ENCODE measurements around the gene BCL7A.

BCL7A gene

GRCh38 chr12:122059203-122059960 is 37.7 kb downstream of the BCL7A start:
- peaks cover 76% of the 10 kb centered on the region for H3F3A ChIP-seq (ENCODE audit: insufficient read depth)
- no peaks in the 10 kb centered on the region for H3K79me2 ChIP-seq (ENCODE audit: insufficient read depth, low read length)
- no peak overlapping the region for H3K27ac ChIP-seq (ENCODE audit: low read depth, low read length)
- no peaks in the 10 kb centered on the region for H3K9me2 ChIP-seq (replicated peaks; ENCODE audit: insufficient read depth, low read length)
- H3K4me2 ChIP-seq (ENCODE audit: low read depth, low read length, poor library complexity, severe bottlenecking) = no peak overlapping the region
- H3K4me3 ChIP-seq (ENCODE audit: insufficient read depth, low read length, poor library complexity, severe bottlenecking) = no peak overlapping the region
- no peak overlapping the region for H2AFZ ChIP-seq (ENCODE audit: low read depth, low read length, severe bottlenecking)
- no peak overlapping the region for H3K9ac ChIP-seq (ENCODE audit: low read length)
- peaks cover 11% of the 10 kb centered on the region; the same call in 1 of the 2 replicates for H4K20me1 ChIP-seq (ENCODE audit: low read depth, low read length)
- peaks cover 34% of the 10 kb centered on the region for H3K36me3 ChIP-seq (ENCODE audit: low read length)
- TF ChIP-seq EZH2phosphoT487 (conservative IDR thresholded peaks at IDR 0.05; ENCODE audit: low read length) = no peak
- TF ChIP-seq, protein P1, sequence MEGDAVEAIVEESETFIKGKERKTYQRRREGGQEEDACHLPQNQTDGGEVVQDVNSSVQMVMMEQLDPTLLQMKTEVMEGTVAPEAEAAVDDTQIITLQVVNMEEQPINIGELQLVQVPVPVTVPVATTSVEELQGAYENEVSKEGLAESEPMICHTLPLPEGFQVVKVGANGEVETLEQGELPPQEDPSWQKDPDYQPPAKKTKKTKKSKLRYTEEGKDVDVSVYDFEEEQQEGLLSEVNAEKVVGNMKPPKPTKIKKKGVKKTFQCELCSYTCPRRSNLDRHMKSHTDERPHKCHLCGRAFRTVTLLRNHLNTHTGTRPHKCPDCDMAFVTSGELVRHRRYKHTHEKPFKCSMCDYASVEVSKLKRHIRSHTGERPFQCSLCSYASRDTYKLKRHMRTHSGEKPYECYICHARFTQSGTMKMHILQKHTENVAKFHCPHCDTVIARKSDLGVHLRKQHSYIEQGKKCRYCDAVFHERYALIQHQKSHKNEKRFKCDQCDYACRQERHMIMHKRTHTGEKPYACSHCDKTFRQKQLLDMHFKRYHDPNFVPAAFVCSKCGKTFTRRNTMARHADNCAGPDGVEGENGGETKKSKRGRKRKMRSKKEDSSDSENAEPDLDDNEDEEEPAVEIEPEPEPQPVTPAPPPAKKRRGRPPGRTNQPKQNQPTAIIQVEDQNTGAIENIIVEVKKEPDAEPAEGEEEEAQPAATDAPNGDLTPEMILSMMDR (IDR thresholded peaks at IDR 0.05; ENCODE audit: insufficient read depth, low read length, poor library complexity, severe bottlenecking) = no peak
- no peaks in the 10 kb centered on the region for H3K9me3 ChIP-seq (ENCODE audit: insufficient read depth, low read length)
- no peaks in the 10 kb centered on the region for H3K27me3 ChIP-seq (ENCODE audit: low read length)

GRCh38 chr12:122060081-122060501 is 38.4 kb downstream of the BCL7A start:
- H4K20me1 ChIP-seq (ENCODE audit: low read depth, low read length) = peaks cover 11% of the 10 kb centered on the region; the same call in 1 of the 2 replicates
- peaks cover 28% of the 10 kb centered on the region for H3K36me3 ChIP-seq (ENCODE audit: low read length)
- no peak overlapping the region for H3K4me3 ChIP-seq (ENCODE audit: insufficient read depth, low read length, poor library complexity, severe bottlenecking)
- H3K79me2 ChIP-seq (ENCODE audit: insufficient read depth, low read length) = no peaks in the 10 kb centered on the region; the same call in 1 of the 2 replicates
- H3K27ac ChIP-seq (ENCODE audit: low read depth, low read length) = no peak overlapping the region
- H3K9me3 ChIP-seq (ENCODE audit: insufficient read depth, low read length) = no peaks in the 10 kb centered on the region
- H3K27me3 ChIP-seq (ENCODE audit: low read length) = no peaks in the 10 kb centered on the region
- H3K9ac ChIP-seq (ENCODE audit: low read length) = no peak overlapping the region
- no peak overlapping the region for H3K4me2 ChIP-seq (ENCODE audit: low read depth, low read length, poor library complexity, severe bottlenecking)
- no peaks in the 10 kb centered on the region for H3K9me2 ChIP-seq (replicated peaks; ENCODE audit: insufficient read depth, low read length)
- TF ChIP-seq, protein P1 (IDR thresholded peaks at IDR 0.05; ENCODE audit: insufficient read depth, low read length, poor library complexity, severe bottlenecking) = no peak
- TF ChIP-seq EZH2phosphoT487 (conservative IDR thresholded peaks at IDR 0.05; ENCODE audit: low read length) = no peak
- no peak overlapping the region for H2AFZ ChIP-seq (ENCODE audit: low read depth, low read length, severe bottlenecking)
- peaks cover 69% of the 10 kb centered on the region for H3F3A ChIP-seq (ENCODE audit: insufficient read depth)

- peaks cover 9% of the 10 kb centered on the region; the same call in 1 of the 2 replicates for H4K20me1 ChIP-seq (ENCODE audit: low read depth, low read length)
- peaks cover 66% of the 10 kb centered on the region for H3F3A ChIP-seq (ENCODE audit: insufficient read depth)
- no peak overlapping the region for H3K4me3 ChIP-seq (ENCODE audit: insufficient read depth, low read length, poor library complexity, severe bottlenecking)
- TF ChIP-seq, protein P1 (IDR thresholded peaks at IDR 0.05; ENCODE audit: insufficient read depth, low read length, poor library complexity, severe bottlenecking) = no peak
- no peak for TF ChIP-seq EZH2phosphoT487 (conservative IDR thresholded peaks at IDR 0.05; ENCODE audit: low read length)
- no peaks in the 10 kb centered on the region for H3K9me2 ChIP-seq (replicated peaks; ENCODE audit: insufficient read depth, low read length)
- H3K79me2 ChIP-seq (ENCODE audit: insufficient read depth, low read length) = no peaks in the 10 kb centered on the region; the same call in 1 of the 2 replicates
- H3K36me3 ChIP-seq (ENCODE audit: low read length) = peaks cover 19% of the 10 kb centered on the region
- H3K27me3 ChIP-seq (ENCODE audit: low read length) = no peaks in the 10 kb centered on the region
- no peaks in the 10 kb centered on the region for H3K9me3 ChIP-seq (ENCODE audit: insufficient read depth, low read length)
- no peak overlapping the region for H2AFZ ChIP-seq (ENCODE audit: low read depth, low read length, severe bottlenecking)
- H3K27ac ChIP-seq (ENCODE audit: low read depth, low read length) = no peak overlapping the region
- H3K4me2 ChIP-seq (ENCODE audit: low read depth, low read length, poor library complexity, severe bottlenecking) = no peak overlapping the region
- no peak overlapping the region for H3K9ac ChIP-seq (ENCODE audit: low read length)
Observed at GRCh38 chr12:122061253-122061652, 39.6 kb downstream of the BCL7A start.

Measured in SU-DHL-6 (cell line).